Measurements from ENCODE around the gene OR56A1. TPM values are rescaled to one million over a fixed set of nuclear protein-coding genes. Genes with fewer than 3 reads are reported as not detected.

OR56A1 gene
- not detected in 2 replicates for total RNA-seq

GRCh38 chr11:6030708-6031405 is at the start of gene OR56A1:
Gene OR56A1, minus strand, starts transcription at chr11:6030758. Its CDS starts 3,066 bp downstream, at chr11:6027692.

DNA sequence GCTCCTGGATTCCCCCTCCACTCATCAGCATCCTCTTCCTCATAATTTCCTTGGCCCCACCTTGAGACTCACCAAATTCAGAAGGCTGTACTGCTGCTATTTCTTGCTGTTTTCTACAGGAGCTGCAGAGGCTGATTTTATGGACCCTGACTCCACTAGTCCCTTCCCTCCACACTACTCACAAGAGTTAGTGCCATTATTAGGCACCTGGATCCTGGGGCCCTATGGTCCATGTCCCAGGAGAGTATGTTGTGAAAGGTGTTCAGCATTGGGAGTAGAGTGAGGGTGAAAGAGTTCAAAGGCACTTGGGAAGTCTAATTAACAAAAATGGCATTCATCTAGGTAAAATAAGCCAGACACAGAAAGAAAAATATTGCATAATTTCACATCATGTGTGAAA is 23.7 kb downstream of the OR56A1 start, which contains the start of gene OR56A4:
Gene OR56A4 (minus strand): TSS at position 101 of the 400 bp plus-strand sequence. CDS start 3,954 bp downstream, outside the sequence.

DNA sequence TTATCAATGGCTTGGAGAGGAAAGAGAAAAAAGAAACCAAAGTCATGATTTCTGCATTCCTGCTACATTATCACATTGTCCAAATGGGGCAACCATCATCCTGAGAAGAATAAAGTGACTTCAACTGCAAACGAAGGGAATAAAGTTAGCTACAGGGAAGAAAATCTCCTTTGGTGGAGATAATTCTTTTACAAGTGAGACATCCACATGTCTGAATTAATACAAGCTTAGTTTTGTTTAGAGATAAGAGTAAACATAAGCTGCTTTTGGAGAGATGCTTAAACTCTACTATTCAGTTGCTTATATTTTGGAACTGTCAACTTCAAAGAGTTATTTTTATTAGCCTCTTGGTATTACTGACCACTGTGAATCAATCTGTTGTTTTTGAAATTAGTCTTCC is 43.7 kb downstream of the OR56A1 start, which contains the start of gene OR52L1:
Gene OR52L1 (minus strand): TSS at position 101 of the 400 bp plus-strand sequence. CDS start 55 bp downstream, at position 46.

Other genes starting within 250 kb of the OR56A1 start
- gene OR52N5, start 247.4 kb downstream of the OR56A1 start, total RNA-seq: not detected in 2 replicates
- gene OR52N1, start 239.5 kb downstream of the OR56A1 start, total RNA-seq: not detected in 2 replicates
- not detected in 2 replicates for gene OR52N2, start 221.8 kb downstream of the OR56A1 start, total RNA-seq
- not detected in 2 replicates for gene OR52E6, start 188.9 kb downstream of the OR56A1 start, total RNA-seq
- gene OR52E8, start 173.1 kb downstream of the OR56A1 start, total RNA-seq: not detected in 2 replicates
- not detected in 2 replicates for gene OR52E4, start 150.1 kb downstream of the OR56A1 start, total RNA-seq
- gene OR52E5, start 137.6 kb downstream of the OR56A1 start, total RNA-seq: not detected in 2 replicates
- gene OR56A3, start 88.5 kb downstream of the OR56A1 start, total RNA-seq: not detected in 2 replicates
- gene OR56A5, start 62.3 kb downstream of the OR56A1 start, total RNA-seq: not detected in 2 replicates
- gene OR52L1, start 43.8 kb downstream of the OR56A1 start, total RNA-seq: not detected in 2 replicates
- not detected in 2 replicates for gene OR56A4, start 23.8 kb downstream of the OR56A1 start, total RNA-seq
- not detected in 2 replicates for gene OR56B4, start 76.9 kb upstream of the OR56A1 start, total RNA-seq
- under 0.01 TPM in 1 of 2 replicates, not detected in the other for gene OR52B2, start 139.6 kb upstream of the OR56A1 start, total RNA-seq
- not detected in 2 replicates for gene OR52W1, start 168.5 kb upstream of the OR56A1 start, total RNA-seq
- gene C11orf42, start 174.8 kb upstream of the OR56A1 start, total RNA-seq: not detected in 2 replicates
- 5.2 and 10.1 TPM in 2 replicates for gene FHIP1B, start 203.9 kb upstream of the OR56A1 start, total RNA-seq
- gene CNGA4, start 208.3 kb upstream of the OR56A1 start, total RNA-seq: not detected in 2 replicates
- 0.13 TPM in 1 of 2 replicates, not detected in the other for gene CCKBR, start 229.1 kb upstream of the OR56A1 start, total RNA-seq